LNCAP (cell line): Measurements from ENCODE around the gene ATP9A.

Source experiments
- CTCF ChIP-seq: fragments of 450-650 bp; IDR thresholded peaks from 2 replicates; pipeline ENCODE4 v1.5.1; 2017; ENCODE audit warnings: mild to moderate bottlenecking

ATP9A gene

GRCh38 chr20:51767867-51768758, at the start of gene ATP9A:
ATP9A (minus strand) TSS chr20:51768390; CDS start chr20:51768369, 21 bp downstream.
- no peak for TF ChIP-seq CTCF

- TF ChIP-seq CTCF = no peak
Measured at GRCh38 chr20:51815383-51816076, 47.3 kb upstream of the ATP9A start.

- TF ChIP-seq CTCF = no peak
Measured at GRCh38 chr20:51812861-51813260, 44.7 kb upstream of the ATP9A start.

GRCh38 chr20:51811514-51812128, 43.4 kb upstream of the ATP9A start:
- no peak for TF ChIP-seq CTCF

GRCh38 chr20:51811042-51811355, 42.8 kb upstream of the ATP9A start:
- TF ChIP-seq CTCF = no peak

- TF ChIP-seq CTCF = no peak
Measured at GRCh38 chr20:51810155-51811041, 42.2 kb upstream of the ATP9A start.

- no peak for TF ChIP-seq CTCF
Measured at GRCh38 chr20:51807720-51808250, 39.6 kb upstream of the ATP9A start.
